Smooth muscle cell of the brain vasculature (primary cell): ENCODE data around the gene ESYT1.

Experiments
- DNase-seq: peaks from one replicate; pipeline ENCODE4 v3.0.0-alpha.2; 2012; ENCODE audit warnings: low read depth, low spot score

The ESYT1 gene

DNA sequence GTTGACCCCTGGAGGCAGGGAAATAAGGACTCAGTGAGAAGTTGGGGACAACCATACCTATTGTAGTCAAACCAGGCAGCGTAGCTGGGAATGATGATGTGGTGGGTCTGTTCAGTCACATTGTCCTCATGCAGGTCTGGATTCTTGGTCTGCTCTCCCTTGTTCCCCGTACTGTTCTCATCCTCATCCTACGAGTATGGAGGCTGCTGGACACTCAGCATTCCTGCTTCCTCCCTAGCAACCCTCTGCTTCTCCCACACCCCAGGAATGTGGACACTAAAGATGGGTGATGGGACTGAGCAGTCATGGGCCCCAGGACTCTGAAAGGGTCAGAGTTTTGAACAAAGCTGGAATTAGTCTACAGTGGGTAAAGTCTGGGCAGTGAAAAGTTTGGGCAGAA is 50.3 kb downstream of the ESYT1 start:
- no peak for DNase-seq

DNA sequence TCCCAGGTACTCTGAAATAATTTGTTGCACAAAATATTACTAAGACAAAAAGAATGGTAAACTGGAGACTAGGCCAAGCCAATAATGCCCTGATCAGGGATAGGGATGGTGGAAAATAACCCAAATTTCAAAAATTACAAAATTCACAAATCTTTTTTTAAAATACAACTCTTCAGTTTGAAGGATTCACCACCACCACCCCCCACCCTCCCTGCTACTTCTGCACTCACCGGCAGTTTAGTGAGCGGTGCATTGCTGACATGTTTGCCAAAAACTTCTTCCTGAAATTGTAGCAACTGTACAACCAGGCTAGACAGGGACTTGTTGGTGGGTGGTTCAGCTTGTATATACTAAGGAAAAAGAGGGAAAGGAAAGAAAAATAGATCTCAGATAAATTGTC is 58.9 kb downstream of the ESYT1 start:
- no peak for DNase-seq

DNA sequence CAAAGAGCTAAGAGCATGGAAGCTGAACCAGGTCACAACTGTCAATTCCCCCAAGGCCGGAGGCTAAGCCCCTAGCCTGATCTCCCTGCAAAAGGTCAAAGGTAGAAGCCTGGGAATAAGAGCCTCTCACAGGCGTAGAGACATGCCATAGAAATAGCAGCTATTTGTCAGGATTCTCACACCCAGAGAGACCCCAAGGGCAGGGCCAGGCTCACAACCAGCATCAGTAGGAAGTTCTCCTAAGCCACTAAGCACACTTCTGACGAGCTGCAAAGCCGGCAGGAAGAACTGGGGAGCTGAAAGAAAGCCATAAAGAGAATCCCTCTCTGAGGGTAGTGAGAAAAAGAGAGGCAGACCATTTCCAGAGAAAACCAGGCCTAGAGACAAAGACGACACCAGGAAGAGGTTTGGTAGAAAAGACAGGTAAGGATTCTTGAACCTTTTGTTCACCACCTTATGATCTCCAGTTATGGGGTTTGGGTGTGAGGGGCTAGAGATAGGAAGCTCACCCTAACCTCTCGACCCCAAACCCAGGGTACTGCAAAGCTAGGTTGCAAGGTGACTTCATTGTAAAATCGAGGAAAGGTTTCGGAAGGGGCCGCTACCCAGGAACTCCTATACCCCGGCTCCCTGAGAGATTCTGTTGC is 60.2 kb downstream of the ESYT1 start:
- no peak for DNase-seq

DNA sequence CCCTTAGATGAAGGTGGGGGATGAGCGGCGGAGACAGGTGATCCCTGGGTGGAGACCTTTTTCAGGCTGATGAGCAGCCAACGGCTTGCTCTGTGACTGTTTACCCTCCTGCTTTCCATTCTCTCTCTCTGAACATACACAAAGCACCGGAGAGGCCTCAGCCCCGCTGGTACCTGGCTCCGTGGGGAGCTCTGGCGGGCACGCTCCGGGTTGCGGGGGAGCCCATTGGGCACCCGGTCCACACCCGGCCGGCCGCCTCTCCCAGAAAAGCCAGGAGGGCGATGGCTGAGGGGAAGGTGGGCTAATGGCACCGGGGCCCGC is 60.7 kb downstream of the ESYT1 start:
- DNase-seq, result no peak

DNA sequence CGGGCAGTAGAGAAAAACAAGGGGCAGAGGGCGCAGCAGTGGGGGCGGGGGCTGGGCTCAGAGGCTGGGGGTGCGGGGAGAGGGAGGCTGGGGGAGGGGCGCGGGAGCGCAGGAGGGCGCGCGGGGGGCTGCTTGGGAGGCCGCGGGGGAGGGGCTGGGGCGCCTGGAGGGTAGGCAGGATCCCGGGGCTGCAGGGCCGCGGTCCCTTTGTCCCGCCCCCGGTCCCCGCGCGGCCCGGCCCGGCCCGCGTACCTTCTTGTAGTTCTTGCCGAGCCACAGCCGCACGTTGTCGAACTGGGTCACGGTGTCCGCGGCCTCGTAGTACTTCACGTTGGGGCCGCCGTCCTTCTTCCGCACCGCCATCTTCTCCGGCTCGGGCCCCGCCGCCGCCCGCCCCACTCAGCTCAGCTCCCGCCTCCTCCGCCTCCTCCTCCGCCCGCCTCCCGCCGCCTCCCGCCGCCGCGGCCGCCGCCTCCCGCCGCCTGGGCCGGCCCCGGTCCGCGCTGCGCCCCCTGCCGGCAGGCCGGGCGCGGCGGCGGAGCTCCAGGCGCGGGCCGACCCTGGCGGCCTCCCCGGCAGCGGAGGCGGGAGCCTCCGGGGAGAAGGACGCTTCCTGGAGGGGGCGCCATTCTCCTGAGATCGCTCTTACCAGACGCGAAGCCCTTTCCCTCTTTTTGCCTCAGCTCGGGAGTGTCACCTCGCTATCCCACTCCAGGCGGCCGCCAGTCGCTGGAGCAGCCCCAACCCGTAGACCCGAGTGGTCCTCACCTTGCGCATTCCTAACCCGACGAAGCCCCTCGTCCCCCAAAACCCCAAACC is 61.2 kb downstream of the ESYT1 start, which contains the start of gene SMARCC2:
Gene SMARCC2, minus strand, starts transcription at position 385 of the 819 bp plus-strand sequence. Its CDS starts 22 bp downstream, at position 363.
- peak; percentile 74 for DNase-seq

DNA sequence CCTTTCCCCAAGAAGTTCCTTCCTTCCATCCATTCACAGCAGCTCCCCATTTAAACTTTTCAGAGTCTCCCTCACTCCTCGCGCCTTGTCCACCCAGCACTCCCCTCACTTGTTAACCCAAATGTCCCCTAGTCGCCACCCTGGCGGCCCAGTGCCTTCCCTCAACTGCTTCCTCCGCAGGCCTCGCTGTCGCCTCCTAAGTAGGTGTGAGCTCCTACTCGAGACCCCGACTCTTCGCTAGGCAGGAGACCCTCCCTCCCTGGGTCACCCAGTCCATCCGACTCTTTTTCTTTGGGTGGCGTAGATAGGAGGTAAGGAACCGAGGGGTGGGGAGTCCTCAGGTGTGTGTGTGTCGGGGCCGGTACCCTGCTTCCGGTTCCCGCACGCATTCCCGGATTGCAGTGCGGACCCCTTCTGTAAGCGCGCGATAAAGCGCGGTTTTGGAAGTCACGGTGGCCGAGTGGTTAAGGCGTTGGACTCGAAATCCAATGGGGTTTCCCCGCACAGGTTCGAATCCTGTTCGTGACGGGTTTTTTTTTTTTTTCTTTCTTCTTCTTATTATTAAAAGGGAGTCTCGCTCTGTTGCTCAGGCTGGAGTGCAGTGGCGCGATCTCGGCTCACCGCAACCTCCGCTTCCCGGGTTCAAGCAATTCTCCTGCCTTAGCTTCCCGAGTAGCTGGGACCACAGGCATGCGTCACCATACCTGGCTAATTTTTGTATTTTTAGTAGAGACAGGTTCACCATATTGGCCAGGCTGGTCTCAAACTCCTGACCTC is 62.0 kb downstream of the ESYT1 start:
- peak; percentile 70 for DNase-seq

DNA sequence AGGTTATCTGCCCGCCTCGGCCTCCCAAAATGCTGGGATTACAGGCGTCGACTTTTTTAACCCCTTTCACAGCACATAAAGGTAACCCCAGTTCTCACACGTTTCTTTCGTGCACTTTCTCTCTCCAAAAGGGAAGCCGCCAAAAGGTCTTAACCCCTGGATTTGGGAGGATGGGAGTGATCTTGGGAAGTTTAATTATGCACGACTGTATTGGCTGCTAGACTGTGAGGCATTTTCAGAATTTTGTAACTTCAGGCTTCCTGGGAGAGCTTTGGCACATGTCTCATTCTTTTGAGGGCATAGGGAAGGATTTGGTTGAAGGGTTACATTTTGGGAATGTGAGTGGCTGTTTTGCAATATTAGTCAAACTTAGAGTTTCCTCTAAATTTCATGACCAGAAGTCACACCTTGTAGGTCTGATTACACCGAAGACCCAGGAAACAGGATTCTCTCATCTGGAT is 62.7 kb downstream of the ESYT1 start:
- DNase-seq, result no peak

DNA sequence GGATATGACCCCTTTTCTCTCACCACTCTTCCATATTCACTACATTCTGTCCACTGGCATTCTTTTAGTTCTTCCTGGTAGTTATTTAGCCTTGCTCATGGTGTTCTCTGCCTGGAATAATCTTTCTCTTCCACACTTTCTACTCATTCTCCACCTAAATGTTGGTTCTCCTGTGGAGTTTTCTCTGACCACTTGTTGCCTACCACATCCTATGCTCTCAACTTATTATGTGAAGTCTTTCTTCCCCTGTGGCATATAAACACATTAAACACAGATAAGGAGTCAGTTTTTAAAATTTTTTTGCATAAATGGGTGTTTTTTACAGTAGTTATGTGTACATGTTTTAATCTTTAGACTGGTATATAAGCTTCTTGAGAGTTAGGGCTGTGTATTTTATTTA is 64.5 kb downstream of the ESYT1 start:
- no peak for DNase-seq

DNA sequence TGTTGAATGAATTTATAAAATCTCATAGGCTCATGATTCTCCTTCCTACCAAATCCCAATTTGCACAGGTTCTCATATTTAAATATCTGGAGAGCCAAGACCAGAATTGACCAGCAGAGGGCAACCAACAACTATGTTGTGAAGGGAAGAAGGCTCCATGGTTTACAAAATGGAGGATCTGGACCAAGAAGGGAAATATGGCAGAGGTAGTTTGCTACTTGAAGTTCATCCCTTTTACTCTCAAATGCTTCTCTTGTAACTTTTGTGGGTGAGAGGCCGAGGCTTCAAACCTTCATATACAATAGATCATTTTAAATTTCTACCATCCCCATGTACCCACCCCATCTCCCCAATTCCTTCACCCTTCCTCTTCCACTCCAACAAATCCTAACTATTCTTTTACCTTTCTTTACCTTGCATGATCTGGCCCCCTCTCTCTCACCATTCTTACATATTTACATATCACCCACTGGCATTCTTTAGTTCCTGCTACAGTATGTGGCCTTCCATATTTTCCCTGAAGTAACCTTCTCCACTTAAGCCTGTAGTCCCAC is 65.0 kb downstream of the ESYT1 start:
- DNase-seq, result peak; percentile 78
